NAMALWA (cell line): ENCODE data around the gene PLEKHG5.
"Not testable (repeated sequence)": the region's sequence is repeated elsewhere in the genome, so short reads cannot be mapped to it uniquely, and the experiment has no call there.

Source experiments
- DNase-seq: peaks from one replicate; pipeline ENCODE4 v3.0.0-alpha.2; 2015; ENCODE audit warnings: low spot score

Gene PLEKHG5

DNA sequence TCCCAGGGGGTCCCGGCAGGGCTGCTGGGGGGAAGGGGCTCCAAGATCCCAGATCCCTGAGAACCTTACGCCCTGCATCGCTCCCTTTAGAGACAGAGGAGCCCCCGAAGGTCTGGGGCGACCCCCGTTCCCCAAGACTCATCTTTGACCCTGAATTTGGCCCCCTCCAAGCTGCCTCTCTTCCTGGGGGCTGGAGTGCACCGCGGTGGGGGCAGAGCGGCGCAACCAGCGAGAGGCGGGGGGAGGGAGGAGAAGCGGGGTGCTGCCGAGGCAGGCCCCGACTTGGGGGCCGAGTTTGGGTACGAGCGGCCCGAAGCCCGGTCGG lies 5.4 kb upstream of the PLEKHG5 start:
- no peak for DNase-seq

GRCh38 chr1:6496365-6496721 lies 4.9 kb upstream of the PLEKHG5 start:
- no peak for DNase-seq

DNA sequence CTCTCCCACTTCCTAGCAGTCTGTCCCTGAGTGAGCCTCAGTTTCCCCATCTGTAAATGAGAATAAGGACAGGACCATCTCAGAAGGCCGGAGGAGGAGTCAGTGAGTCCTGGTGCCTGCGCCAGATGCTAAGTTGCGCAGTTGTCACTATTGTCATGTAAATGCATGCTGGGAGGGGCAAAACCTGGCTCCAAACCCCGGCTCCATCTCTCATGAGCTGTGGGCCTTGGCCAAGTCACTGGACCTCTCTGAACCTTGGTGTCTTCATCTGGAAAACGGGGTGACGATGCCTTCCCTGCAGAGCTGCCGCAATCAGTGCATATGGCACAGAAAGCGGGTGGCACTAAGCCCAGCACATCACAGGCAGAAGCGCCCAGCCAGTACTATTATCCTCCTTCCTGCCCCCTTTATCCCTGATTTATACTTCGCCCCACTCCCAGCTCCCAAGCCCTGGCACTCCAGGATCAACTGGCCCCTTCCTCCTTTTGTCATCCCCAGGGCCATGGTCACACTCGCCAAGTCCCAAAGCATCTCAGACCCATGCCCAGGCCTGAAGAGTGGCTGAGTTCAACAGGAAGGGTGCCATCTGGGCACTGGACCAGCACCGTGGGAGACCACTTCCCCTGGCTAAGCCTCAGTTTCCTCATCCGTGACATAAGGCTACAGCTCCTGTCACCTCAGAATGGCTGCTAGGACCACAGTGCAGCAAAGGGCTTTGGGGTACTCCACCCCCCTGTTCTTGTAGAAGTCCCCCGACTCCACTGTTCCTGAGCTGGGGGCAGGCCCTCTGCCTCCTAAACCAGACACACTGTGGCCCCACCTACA lies 4.3 kb upstream of the PLEKHG5 start:
- no peak for DNase-seq

DNA sequence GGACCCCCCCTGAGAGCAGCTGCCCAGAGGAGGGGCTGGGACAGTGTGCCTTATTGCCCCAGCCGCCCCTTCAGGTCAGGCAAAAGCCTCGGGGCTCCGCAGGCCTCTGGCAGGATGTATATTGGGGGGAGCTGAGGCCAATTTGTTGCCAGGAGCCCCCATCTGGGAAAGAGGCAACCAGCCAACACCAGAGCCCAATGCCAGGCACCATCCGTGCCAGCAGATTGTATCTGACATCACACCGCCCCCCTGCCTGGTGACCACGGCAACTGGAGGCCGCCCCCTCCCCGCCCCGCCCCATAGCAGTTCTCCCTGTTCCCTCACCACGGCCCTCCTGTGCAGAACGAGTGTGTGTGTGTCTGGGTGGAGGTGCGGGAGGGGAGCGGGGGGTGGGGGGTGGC lies 3.6 kb upstream of the PLEKHG5 start:
- DNase-seq, result no peak

DNA sequence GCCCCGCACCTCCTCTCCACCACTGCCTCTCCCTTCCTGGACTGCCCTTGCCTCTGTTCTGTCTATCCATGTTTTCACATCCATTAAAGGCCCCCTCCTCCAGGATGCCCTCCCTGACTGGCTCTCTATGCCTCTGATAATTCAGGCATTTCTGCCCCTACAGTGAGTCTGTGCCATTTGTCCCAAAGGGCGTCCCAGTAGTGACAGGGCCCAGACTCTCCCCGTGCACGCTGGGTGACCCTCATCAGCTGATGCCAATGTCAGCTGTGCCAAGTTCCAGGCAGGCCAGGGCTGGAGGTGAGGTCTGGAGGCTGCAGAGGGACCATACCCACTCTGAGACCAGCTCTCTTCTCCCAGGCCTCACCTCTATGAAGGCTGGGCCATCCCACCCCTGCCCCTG lies 3.2 kb upstream of the PLEKHG5 start:
- DNase-seq, result no peak

GRCh38 chr1:6493834-6494223 lies 2.4 kb upstream of the PLEKHG5 start:
- not testable (repeated sequence) for DNase-seq

DNA sequence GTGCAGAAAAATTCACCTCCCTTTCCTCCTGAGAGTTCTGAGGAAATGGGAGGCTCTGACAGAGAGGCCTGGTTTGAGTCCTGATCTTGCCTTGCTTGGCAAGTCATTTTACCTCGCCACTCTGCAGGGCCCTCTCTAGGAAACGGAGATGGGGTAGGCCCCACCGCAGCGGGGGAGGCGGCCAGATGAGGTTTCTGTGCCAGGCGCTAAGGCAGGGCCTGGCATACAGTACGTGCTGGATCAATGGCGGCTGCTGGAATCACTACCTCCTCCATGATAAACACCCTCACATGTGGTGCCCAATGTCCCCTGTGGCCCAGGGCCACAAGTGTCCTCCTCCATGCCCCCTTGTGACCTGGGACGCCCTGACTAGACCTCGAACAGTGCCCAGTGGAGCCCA lies 499 bp upstream of the PLEKHG5 start:
- no peak for DNase-seq

DNA sequence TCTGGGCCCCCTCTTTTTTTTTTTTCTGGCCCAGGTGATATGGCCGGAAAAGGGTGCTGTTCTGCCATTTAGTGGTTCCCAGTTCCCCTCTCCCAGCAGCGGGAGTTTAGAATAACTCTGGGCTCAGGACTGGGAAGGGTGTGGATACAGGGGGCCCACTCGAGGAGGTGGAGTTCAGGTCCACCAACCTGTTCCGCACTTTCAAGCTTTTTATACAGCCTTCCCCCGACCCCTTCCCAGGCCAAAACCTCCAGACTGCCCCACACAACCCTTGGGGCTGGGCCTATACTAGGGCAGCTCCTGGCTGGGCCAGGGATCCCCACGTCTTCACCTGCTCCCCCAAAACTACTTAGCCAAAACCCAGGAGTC lies 402 bp downstream of the PLEKHG5 start:
- DNase-seq, result no peak

DNA sequence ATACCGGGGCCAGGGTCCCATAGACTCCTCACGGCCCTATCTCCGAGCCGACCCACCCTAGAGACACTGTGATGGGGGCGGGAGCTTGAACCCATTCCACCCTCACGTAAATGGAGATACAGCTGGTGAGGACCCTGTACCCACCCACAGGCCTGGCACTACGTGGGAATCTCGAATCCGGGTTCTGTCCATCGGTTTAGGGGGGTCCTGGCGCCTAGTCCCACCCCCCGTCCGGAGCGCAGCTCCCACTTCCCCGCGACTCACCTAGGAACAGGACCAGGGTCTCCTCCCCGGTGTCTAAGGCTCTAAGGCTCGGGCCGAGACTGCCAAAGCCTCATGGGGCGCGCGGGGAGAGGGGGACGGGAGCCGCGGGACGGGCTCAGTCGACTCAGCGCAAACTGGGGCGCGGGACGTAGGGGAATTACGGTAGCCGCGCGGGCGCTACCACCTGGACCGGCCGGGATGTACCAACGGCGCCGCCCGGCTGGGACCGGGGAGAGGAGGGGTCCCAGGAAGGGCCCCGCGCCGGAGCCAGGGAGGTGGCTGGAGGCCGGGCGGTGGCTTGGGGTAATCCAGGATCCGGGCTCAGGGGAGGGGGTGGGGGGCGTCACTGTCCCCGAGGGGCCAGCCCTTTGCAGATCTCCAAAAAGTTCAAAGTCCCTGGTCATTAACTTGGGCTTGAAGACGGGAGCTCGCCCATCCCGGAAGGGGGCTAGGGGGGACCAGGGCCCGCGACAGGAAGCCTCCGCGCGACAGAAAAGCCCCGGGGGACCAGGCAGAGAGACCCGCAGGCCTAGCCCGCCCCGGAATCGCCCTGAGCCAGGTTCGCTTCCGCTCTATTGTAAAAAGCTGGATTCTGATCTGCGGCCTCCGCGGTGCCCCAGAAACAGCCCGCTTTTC lies 1.0 kb downstream of the PLEKHG5 start:
- peak; percentile 86 for DNase-seq

- peak; percentile 91 for DNase-seq
Observed at GRCh38 chr1:6489799-6490180, 1.7 kb downstream of the PLEKHG5 start.

GRCh38 chr1:6489383-6489765 lies 2.1 kb downstream of the PLEKHG5 start:
- DNase-seq, result no peak

- no peak for DNase-seq
Observed at GRCh38 chr1:6488602-6489382, 2.7 kb downstream of the PLEKHG5 start.

DNA sequence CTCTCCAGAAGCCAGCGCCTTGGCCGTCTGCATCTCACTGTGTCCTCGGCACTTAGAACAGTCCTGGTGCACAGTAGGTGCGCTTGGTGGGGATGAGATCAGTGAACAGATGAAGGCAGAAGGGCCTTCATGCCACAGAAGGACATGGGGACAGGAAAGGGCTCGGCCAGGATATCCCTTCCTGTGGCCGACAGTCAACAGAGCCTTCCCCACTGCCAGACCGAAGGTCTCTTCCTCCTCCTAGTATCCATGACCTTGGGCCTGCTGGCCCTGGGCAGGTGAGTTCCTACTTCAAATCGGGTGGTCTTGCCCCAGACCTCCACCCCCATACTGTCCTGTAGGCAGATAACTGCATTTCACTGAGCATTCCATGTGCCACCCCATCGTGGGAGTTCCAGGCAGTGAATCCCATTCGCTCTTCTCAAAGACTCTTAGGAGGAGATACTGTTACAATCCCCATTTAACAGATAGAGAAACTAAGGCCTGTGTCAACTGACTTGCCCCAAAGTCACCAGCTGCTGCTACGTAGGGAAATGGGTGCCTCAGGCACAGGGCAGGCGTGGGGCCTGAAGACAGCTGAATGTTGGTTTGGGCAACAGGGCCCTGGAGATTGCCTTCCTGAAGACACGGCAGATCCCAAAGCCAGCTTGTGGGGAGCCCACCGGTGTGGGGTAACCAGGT lies 3.5 kb downstream of the PLEKHG5 start:
- DNase-seq, result no peak

GRCh38 chr1:6486433-6487011 lies 4.9 kb downstream of the PLEKHG5 start:
- DNase-seq, result peak; percentile 94

DNA sequence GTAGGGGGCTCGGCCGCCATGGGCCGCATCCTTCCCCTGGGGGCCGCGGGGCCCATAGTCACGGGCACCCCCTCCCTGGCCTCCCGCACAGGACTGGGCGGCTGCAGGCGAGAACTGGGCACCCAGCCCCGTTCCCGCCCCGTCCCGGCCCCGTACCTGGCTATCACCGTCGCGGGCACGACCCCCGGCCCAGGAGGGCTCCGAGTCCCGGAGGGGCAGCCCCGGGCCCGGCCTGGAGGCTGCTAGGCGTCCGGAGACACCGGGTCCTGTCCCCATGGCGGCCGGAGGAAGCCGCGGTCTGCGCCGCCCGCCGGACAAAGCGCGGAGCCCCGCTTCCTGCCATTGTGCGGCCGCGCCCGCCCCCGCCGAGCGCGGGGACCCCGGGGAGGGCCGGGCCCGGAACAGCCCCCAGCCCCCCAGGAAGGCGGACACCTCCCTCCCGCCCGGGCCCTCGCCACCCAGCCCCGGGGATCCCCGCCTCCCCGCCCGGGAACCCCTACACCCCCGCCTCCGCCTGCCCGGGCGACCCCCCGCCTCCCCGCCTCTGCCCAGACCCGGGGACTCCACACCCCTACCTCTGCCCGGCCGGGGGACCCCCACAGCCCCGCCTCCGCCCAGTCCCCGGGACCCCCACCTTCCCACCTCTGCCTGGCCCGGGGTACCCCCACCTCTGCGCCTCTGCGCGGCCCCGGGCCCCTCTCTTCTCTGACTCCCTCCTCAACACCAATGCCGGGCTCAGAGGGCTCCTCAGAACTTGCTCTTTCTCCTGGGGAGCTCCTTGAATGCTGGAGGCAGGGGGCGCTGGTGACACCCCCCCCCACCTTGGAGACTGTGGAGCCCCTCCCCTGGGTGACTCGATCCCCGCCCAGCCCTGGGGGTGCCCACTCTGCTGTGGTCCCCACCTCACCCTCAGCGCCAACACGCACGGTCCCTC lies 6.0 kb downstream of the PLEKHG5 start:
- no peak for DNase-seq

DNA sequence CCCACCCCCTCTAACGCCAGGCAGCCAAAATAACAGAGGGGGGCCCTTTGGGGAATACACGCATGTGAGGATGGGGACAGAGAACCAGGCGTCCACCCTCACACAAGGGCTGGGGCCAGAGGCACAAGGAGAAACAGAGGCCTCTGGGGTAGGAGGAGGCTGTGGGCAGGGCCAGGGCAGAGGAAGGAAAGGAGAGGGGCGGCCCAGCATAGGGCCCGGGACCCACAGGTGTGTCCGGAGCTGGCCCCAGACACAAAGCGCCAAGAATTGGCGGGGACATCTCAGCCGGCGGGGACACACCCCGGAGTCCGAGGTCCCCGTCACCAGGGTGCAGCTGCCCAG lies 6.7 kb downstream of the PLEKHG5 start:
- no peak for DNase-seq

DNA sequence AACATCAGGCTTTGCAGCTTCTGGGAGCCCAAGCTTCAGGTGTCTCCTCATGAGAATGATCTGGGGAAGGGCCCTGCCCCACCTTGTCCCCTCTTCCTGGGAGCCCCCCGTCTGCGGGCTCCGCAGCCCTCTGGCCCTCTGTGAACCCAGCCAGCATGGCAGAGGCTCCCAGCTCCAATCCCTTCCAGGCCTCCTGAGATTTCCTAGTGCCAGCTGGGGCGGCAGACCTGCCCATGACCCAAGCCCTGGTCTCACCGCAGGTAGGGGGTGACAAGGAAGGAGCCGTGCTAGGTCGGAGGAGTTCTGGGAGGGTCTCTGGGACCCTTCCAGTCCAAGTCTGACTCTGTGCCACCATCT lies 7.7 kb downstream of the PLEKHG5 start:
- no peak for DNase-seq

GRCh38 chr1:6483017-6483760 lies 8.3 kb downstream of the PLEKHG5 start:
- DNase-seq, result no peak

GRCh38 chr1:6481820-6482219 lies 9.6 kb downstream of the PLEKHG5 start:
- no peak for DNase-seq
